Measurements from ENCODE around the gene DNAL1.
"Not testable (repeated sequence)": the region's sequence is repeated elsewhere in the genome, so short reads cannot be mapped to it uniquely, and the experiment has no call there.

Gene DNAL1

GRCh38 chr14:73637830-73638229 lies 7.0 kb upstream of the DNAL1 start:
- DNase-seq (ENCODE audit: low read depth in 1 of 2, low spot score in 1 of 2), result no peak

- DNase-seq (ENCODE audit: low read depth in 1 of 2, low spot score in 1 of 2), result no peak
Observed at GRCh38 chr14:73640796-73641365, 3.9 kb upstream of the DNAL1 start.

DNA sequence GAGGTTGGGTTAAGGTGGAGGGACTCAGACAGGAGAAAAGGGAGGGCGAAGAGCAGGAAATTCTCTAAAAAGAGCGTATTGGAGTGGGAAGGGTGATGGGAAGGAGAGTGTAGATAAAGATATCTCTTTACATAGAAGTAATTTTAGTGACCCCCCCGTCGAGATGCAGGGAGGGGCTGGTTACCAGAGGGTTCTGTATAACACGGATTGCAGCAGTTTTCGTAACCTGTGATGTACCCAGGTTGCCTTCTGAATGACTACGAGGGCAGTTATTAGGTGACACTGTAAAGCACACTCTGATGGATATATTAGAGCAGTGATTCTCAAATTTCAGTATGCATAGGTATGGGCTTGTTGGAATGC lies 443 bp downstream of the DNAL1 start:
- no peak for DNase-seq (ENCODE audit: low read depth in 1 of 2, low spot score in 1 of 2)

DNA sequence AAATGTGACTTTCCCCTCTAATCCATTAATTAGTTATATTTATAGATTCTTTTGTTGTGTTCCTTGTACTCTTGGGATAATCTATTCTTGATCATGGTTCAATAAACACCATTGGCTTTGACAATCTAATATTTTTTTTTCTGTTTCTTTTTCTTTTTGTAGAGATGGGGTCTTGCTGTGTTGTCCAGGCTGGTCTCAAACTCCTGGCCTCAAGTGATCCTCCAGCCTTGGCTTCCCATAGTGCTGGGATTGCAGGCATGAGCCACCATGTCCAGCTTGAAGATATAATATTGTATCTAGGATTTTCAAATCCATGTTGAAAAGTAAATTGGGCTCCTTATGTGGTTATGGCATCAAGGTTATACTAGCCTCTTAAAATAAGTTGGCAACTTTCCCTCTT lies 6.2 kb downstream of the DNAL1 start:
- no peak for DNase-seq (ENCODE audit: low read depth in 1 of 2, low spot score in 1 of 2)

- DNase-seq (ENCODE audit: low read depth in 1 of 2, low spot score in 1 of 2), result no peak
Observed at GRCh38 chr14:73655851-73656250, 11.1 kb downstream of the DNAL1 start.

- DNase-seq (ENCODE audit: low read depth in 1 of 2, low spot score in 1 of 2), result not testable (repeated sequence)
Observed at GRCh38 chr14:73659202-73659601, 14.4 kb downstream of the DNAL1 start.

GRCh38 chr14:73660511-73660910 lies 15.7 kb downstream of the DNAL1 start:
- no peak for DNase-seq (ENCODE audit: low read depth in 1 of 2, low spot score in 1 of 2)

- DNase-seq (ENCODE audit: low read depth in 1 of 2, low spot score in 1 of 2), result no peak
Observed at GRCh38 chr14:73661872-73662271, 17.1 kb downstream of the DNAL1 start.

GRCh38 chr14:73662487-73662943 lies 17.7 kb downstream of the DNAL1 start:
- DNase-seq (ENCODE audit: low read depth in 1 of 2, low spot score in 1 of 2), result no peak

DNA sequence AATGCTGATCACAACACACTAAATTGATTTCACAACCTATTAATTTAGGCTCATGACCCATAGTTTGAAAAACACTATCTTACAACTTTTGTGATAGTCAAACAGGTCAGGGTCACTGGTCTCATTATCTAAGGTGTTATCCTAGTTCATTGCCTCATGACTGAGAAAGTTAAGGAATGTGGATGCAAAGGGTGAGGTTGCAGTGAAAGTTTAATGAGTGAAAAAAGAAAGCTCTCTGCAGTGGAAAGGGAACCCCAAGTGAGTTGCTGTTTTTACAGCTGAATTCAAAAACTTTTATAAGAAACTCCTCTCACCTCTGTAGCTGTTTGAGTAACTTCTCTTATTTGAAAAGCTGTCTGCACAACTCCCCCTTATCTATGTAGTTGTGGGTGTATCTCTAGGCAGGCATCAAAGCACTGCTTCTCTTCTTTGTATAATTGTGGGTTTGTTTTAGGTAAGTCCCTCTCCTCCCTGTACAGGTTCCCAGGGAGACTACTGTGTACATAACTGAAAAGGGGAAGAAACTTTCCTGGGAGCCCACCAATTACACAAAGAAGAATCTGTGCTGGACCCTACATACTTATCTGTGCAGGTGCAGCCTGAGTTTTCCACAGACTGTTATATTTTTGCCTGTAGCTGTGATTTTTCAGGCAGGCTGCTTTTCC lies 18.9 kb downstream of the DNAL1 start:
- no peak for DNase-seq (ENCODE audit: low read depth in 1 of 2, low spot score in 1 of 2)

GRCh38 chr14:73665130-73665529 lies 20.3 kb downstream of the DNAL1 start:
- DNase-seq (ENCODE audit: low read depth in 1 of 2, low spot score in 1 of 2), result no peak

GRCh38 chr14:73666583-73666982 lies 21.8 kb downstream of the DNAL1 start:
- no peak for DNase-seq (ENCODE audit: low read depth in 1 of 2, low spot score in 1 of 2)

DNA sequence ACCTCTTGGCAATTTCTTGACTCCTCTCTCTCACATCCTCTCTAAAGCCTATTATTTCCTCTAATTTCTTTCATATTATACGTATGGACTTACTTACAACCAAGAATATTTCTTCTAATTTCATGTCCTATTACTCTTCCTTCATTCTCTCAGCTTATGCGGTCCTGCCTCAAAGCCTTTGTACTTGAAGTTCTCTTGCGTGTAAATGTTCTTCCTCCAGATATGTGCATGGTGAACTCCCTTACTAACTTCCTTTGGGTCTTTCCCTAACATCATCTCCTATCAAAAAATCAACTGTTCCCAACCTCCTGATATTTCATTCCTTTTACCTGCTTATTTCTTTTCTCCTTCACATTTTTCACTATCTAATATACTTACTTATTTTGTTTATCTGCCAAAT lies 23.1 kb downstream of the DNAL1 start:
- no peak for DNase-seq (ENCODE audit: low read depth in 1 of 2, low spot score in 1 of 2)

DNA sequence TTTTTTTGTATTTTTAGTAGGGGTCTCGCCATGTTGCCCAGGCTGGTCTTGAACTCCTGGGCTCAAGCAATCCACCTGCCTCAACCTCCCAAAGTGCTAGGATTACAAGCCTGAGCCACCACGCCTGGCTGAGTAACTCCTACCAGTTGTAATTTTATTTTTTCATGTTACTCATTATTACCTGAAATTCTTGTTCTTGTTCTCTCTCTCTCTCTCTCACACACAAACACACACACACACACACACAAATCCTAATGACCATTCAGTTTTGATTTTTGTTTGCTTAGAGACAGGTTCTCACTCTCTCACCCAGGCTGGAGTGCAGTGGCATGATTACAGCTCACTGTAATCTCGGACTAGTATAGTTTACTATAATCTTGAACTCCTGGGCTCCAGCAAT lies 30.2 kb downstream of the DNAL1 start:
- no peak for DNase-seq (ENCODE audit: low read depth in 1 of 2, low spot score in 1 of 2)

DNA sequence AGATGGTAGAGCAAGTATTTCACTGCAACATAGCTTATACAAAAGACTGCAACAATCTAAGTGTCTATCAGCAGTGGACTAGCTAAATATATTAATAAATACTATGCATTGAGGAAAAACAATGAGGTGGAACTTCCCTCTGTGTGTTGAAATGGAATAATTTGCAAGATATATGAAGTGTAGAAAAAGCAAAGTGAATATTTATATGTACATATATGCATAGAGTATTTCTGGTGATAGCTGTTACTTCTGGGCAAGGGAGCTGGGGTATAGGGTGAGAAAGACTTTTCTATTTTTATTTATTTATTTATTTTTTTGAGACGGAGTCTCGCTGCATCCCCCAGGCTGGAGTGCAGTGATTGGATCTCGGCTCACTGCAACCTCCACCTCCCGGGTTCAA lies 33.9 kb downstream of the DNAL1 start:
- DNase-seq (ENCODE audit: low read depth in 1 of 2, low spot score in 1 of 2), result no peak

GRCh38 chr14:73680821-73681220 lies 36.0 kb downstream of the DNAL1 start:
- no peak for DNase-seq (ENCODE audit: low read depth in 1 of 2, low spot score in 1 of 2)

GRCh38 chr14:73684627-73685026 lies 39.8 kb downstream of the DNAL1 start:
- no peak for DNase-seq (ENCODE audit: low read depth in 1 of 2, low spot score in 1 of 2)

- no peak for DNase-seq (ENCODE audit: low read depth in 1 of 2, low spot score in 1 of 2)
Observed at GRCh38 chr14:73685328-73685727, 40.5 kb downstream of the DNAL1 start.

DNA sequence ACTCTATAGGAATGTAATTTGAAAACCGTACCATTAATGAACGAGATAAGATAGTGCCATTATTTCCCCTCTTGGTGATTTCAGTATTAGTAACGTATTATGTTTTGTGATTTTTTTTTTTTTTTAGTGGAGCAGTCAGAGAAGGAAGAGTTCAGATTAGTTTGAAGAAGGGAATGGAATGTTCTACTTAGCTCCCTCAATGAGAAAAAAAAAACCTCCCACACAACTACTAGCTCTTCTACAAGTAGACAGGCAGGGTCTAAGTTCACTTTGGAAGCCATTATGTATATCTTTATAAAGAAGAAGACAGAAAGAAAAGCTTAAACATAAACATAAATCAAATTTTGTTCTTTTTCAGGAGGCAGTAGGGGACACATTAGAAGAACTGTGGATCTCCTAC lies 42.1 kb downstream of the DNAL1 start:
- no peak for DNase-seq (ENCODE audit: low read depth in 1 of 2, low spot score in 1 of 2)

DNA sequence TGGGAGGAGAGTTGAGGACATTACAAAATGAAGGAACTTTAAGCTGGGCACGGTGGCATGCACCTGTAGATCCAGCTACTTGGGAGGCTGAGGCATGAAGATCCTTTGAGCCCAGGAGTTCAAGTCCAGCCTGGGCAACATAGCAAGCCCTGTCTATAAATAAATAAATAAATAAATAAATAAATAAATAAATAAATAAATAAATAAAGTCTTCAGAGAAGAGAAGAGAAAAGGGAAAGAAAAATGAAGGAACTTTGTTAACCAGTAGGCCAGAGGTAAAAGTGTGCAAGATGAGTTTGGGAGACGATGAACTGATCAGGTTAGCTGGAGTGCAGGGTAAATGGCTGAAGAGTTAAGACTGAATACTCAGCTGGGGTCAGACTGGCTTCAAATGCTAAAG lies 49.3 kb downstream of the DNAL1 start:
- DNase-seq (ENCODE audit: low read depth in 1 of 2, low spot score in 1 of 2), result no peak

DNA sequence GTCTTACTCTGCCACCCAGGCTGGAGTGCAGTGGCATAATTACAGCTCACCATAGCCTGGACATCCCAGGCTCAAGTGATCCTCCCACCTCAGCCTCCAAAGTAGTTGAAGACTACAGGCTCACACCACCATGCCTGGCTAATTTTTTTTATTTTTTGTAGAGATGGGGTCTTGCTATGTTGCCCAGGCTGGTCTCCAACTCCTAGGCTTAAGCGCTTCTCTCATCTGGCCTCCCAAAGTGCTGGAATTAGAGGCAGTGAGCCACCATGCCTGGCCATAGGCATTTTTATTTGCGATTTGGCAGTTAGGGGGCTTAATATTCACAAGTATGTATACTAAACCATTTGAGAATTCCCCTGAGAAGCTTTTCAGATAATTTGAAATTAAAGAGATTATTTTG lies 50.3 kb downstream of the DNAL1 start:
- DNase-seq (ENCODE audit: low read depth in 1 of 2, low spot score in 1 of 2), result no peak

- no peak for DNase-seq (ENCODE audit: low read depth in 1 of 2, low spot score in 1 of 2)
Observed at GRCh38 chr14:73695997-73696396, 51.2 kb downstream of the DNAL1 start.
